HL-60/S4 (cell line): ENCODE results near the gene LMBRD1.
"Not testable (repeated sequence)": the region's sequence is repeated elsewhere in the genome, so short reads cannot be mapped to it uniquely, and the experiment has no call there.

Source experiments
- in situ Hi-C: fragments of 300-500 bp; cut with MboI; formaldehyde crosslinking; loops from 2 replicates; pipeline ENCODE4 v1.14.3; 2022; ENCODE audit warnings: low sequenced_read_pairs

Gene LMBRD1

GRCh38 chr6:69798796-69799195 is 2.0 kb upstream of the LMBRD1 start:
- in situ Hi-C loops, result not testable (repeated sequence)

GRCh38 chr6:69796073-69796641 is 653 bp downstream of the LMBRD1 start:
- in situ Hi-C loops, result no loop called here

GRCh38 chr6:69795469-69796072 is 1.2 kb downstream of the LMBRD1 start:
- in situ Hi-C loops, result no loop called here

- in situ Hi-C loops, result no loop called here
Observed at GRCh38 chr6:69792292-69792691, 4.5 kb downstream of the LMBRD1 start.

- in situ Hi-C loops, result no loop called here
Observed at GRCh38 chr6:69791065-69791471, 5.7 kb downstream of the LMBRD1 start.

- in situ Hi-C loops, result no loop called here
Observed at GRCh38 chr6:69790629-69791028, 6.2 kb downstream of the LMBRD1 start.

GRCh38 chr6:69789578-69789977 is 7.2 kb downstream of the LMBRD1 start:
- in situ Hi-C loops, result no loop called here

GRCh38 chr6:69787436-69787835 is 9.4 kb downstream of the LMBRD1 start:
- in situ Hi-C loops, result not testable (repeated sequence)

- in situ Hi-C loops, result no loop called here
Observed at GRCh38 chr6:69785697-69786096, 11.1 kb downstream of the LMBRD1 start.

- in situ Hi-C loops, result no loop called here
Observed at GRCh38 chr6:69784595-69785377, 12.0 kb downstream of the LMBRD1 start.

GRCh38 chr6:69783108-69783507 is 13.7 kb downstream of the LMBRD1 start:
- in situ Hi-C loops, result no loop called here

- in situ Hi-C loops, result no loop called here
Observed at GRCh38 chr6:69780585-69781178, 16.1 kb downstream of the LMBRD1 start.

- in situ Hi-C loops, result no loop called here
Observed at GRCh38 chr6:69775941-69776340, 20.9 kb downstream of the LMBRD1 start.

- in situ Hi-C loops, result no loop called here
Observed at GRCh38 chr6:69775585-69775849, 21.3 kb downstream of the LMBRD1 start.

- in situ Hi-C loops, result no loop called here
Observed at GRCh38 chr6:69774740-69775584, 21.8 kb downstream of the LMBRD1 start.

- in situ Hi-C loops, result no loop called here
Observed at GRCh38 chr6:69771158-69771906, 25.5 kb downstream of the LMBRD1 start.

- in situ Hi-C loops, result no loop called here
Observed at GRCh38 chr6:69768664-69769063, 28.1 kb downstream of the LMBRD1 start.

GRCh38 chr6:69763763-69764162 is 33.0 kb downstream of the LMBRD1 start:
- in situ Hi-C loops, result no loop called here

- in situ Hi-C loops, result no loop called here
Observed at GRCh38 chr6:69761853-69762252, 35.0 kb downstream of the LMBRD1 start.

- in situ Hi-C loops, result no loop called here
Observed at GRCh38 chr6:69758214-69758613, 38.6 kb downstream of the LMBRD1 start.
